Type B pancreatic cell (in vitro differentiated cells): ENCODE measurements around the gene PEX10. TPM values are rescaled to one million over a fixed set of nuclear protein-coding genes. Genes with fewer than 3 reads are reported as not detected.

Source experiments
- DNase-seq: peaks from one replicate; pipeline ENCODE4 v3.0.0; 2021; ENCODE audit warnings: mixed read lengths; ENCODE audit not compliant: unreplicated experiment; ENCODE audit errors: extremely low spot score
- H3K27ac Mint-ChIP-seq: 2 replicates; pipeline ENCODE4 v1.8.0; 2021; ENCODE audit warnings: mild to moderate bottlenecking, mixed read lengths
- H3K27me3 Mint-ChIP-seq: 2 replicates; pipeline ENCODE4 v1.8.0; 2021; ENCODE audit warnings: mixed read lengths
- H3K36me3 Mint-ChIP-seq: 2 replicates; pipeline ENCODE4 v1.8.0; 2021; ENCODE audit warnings: mixed read lengths
- H3K4me1 Mint-ChIP-seq: one replicate; pipeline ENCODE4 v1.8.0; 2021; ENCODE audit warnings: mixed read lengths; ENCODE audit not compliant: unreplicated experiment
- H3K4me3 Mint-ChIP-seq: 2 replicates; pipeline ENCODE4 v1.8.0; 2021; ENCODE audit warnings: mild to moderate bottlenecking, mixed read lengths
- H3K9me3 Mint-ChIP-seq: 2 replicates; pipeline ENCODE4 v1.8.0; 2021; ENCODE audit warnings: mixed read lengths
- CTCF ChIP-seq: fragments of 200-600 bp; sonication (generic); conservative IDR thresholded peaks from 2 replicates; pipeline ENCODE4 v1.5.0; 2021; ENCODE audit warnings: antibody characterized with exemption, mild to moderate bottlenecking
- total RNA-seq: library from RNA; stranded (reverse); gene quantifications from 2 replicates; pipeline ENCODE4 v1.2.1, GENCODE V29; 2021; ENCODE audit warnings: low replicate concordance

Gene PEX10
- total RNA-seq, 1 donor from 2014 or later, result 27.3 TPM

DNA sequence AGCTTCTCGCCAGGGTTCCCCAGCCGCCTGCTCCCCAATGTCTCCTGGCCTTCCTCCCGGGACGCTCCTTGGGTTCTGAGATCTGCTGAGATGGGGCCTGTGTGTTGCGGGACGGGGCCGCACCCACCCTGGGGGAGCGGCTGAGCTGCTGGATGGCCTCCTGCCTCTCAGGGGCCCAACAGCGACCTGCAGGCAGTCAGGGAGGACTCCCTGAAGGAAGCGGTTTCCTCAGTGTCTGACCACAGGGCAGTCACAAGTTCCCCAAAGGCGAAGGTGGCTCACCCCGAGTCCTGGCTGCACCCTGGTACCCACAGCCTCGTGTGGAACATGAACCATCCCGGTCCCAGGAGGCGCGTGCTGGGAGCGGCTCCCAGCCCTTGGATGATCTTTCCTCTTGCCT, 45.1 kb upstream of the PEX10 start:
- DNase-seq, result no peak
- H3K36me3 Mint-ChIP-seq, result no peaks in the 10 kb centered on the region
- no peaks in the 10 kb centered on the region for H3K27me3 Mint-ChIP-seq
- no peak overlapping the region for H3K4me3 Mint-ChIP-seq
- H3K9me3 Mint-ChIP-seq, result no peaks in the 10 kb centered on the region
- no peak overlapping the region for H3K27ac Mint-ChIP-seq
- H3K4me1 Mint-ChIP-seq, result no peaks in the 10 kb centered on the region
- TF ChIP-seq CTCF, result no peak

GRCh38 chr1:2455757-2456156, 43.4 kb upstream of the PEX10 start:
- no peaks in the 10 kb centered on the region for H3K27me3 Mint-ChIP-seq
- H3K4me3 Mint-ChIP-seq, result no peak overlapping the region
- H3K9me3 Mint-ChIP-seq, result no peaks in the 10 kb centered on the region
- DNase-seq, result no peak
- H3K36me3 Mint-ChIP-seq, result no peaks in the 10 kb centered on the region
- no peaks in the 10 kb centered on the region for H3K4me1 Mint-ChIP-seq
- no peak for TF ChIP-seq CTCF
- H3K27ac Mint-ChIP-seq, result no peak overlapping the region

GRCh38 chr1:2454227-2454626, 41.9 kb upstream of the PEX10 start:
- H3K36me3 Mint-ChIP-seq, result no peaks in the 10 kb centered on the region
- no peak overlapping the region for H3K4me3 Mint-ChIP-seq
- H3K9me3 Mint-ChIP-seq, result no peaks in the 10 kb centered on the region
- no peaks in the 10 kb centered on the region for H3K27me3 Mint-ChIP-seq
- no peak for DNase-seq
- no peak overlapping the region for H3K27ac Mint-ChIP-seq
- TF ChIP-seq CTCF, result no peak
- no peaks in the 10 kb centered on the region for H3K4me1 Mint-ChIP-seq

- Mint-ChIP-seq H3K36me3 (no peaks in the 10 kb centered on the region), H3K9me3 (no peaks in the 10 kb centered on the region), H3K4me1 (peaks cover 4% of the 10 kb centered on the region), H3K4me3 (no peak overlapping the region), H3K27ac (no peak overlapping the region), H3K27me3 (peaks cover 4% of the 10 kb centered on the region)
- DNase-seq, result no peak
- TF ChIP-seq CTCF, result no peak
Observed at GRCh38 chr1:2452932-2453315, 40.6 kb upstream of the PEX10 start.

DNA sequence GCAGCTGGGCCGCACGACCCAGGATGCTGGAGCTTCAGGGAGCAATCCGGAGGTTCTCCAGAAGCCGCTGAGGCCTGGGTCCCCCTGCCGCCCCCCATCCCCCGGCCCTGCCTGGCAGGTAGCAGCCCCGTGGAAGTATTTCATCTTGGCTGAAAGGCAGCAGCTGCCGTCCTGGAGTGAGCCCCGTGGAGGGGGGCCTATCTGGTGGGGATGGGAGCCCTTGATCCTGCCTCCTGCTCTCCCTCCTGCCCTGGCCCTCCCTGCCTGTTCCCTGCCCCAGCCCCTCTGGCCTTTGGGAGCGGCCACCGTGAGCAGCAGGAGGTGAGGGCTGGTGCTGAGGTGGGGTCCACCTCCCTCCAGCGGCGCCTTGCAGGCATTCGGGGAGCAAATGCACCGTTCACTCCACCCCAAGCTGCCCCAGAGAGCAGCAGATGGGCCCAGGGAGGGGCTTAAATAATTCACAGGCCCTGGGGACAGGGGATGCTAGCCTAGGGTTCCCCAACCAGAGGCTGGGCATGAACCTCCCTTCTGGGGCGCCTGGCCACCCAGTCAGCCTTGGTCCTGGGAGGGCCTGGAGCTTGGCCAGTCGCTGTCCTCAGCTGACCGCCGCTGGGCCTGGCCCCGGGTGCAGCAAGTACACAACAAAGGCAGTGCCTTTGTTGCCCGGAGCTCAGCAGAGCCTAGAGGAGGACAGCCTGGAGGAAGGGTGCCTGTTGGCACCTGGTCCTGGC, 40.0 kb upstream of the PEX10 start:
- Mint-ChIP-seq H3K36me3 (no peaks in the 10 kb centered on the region), H3K4me1 (peaks cover 4% of the 10 kb centered on the region), H3K27ac (no peak overlapping the region), H3K9me3 (no peaks in the 10 kb centered on the region), H3K4me3 (no peak overlapping the region), H3K27me3 (peaks cover 4% of the 10 kb centered on the region)
- no peak for TF ChIP-seq CTCF
- no peak for DNase-seq
